ENCODE measurements around the gene PIK3CB.

- TF ChIP-seq CTCF (IDR thresholded peaks at IDR 0.05; ENCODE audit: low read length) (no peak), EZH2 (IDR thresholded peaks at IDR 0.05; ENCODE audit: borderline replicate concordance, low read length) (no peak)
Observed at GRCh38 chr3:138673641-138674530, 160.8 kb downstream of the PIK3CB start.

Data from OCI-LY1 (cell line).